Gastroesophageal sphincter (tissue), 4 donors: ENCODE data around the gene HMGN1. TPM values are rescaled to one million over a fixed set of nuclear protein-coding genes. Genes with fewer than 3 reads are reported as not detected.
A peak's percentile ranks its signal among the peaks of the same experiment; 100 is the strongest.

ENCODE experiments used
- ATAC-seq: fragments of 150-250 bp; one replicate; pipeline ENCODE4 v1.9.1; 2016; ENCODE audit warnings: mild to moderate bottlenecking, moderate library complexity
- H3K27ac ChIP-seq, 4 donors: fragments of 200-600 bp; sonication (generic) in 3 of 4; 1 replicate in 3 of 4; 2 replicates in 1 of 4; pipeline ENCODE4 v1.5.1; 2016 to 2019
- H3K27me3 ChIP-seq: fragments of 200-600 bp; sonication (generic); one replicate; pipeline ENCODE4 v1.5.1; 2019
- H3K36me3 ChIP-seq, 2 donors: fragments of 200-600 bp; sonication (generic); one replicate each; pipeline ENCODE4 v1.5.1; 2019; ENCODE audit warnings: control low read depth in 1 of 2
- H3K4me1 ChIP-seq, 3 donors: fragments of 200-600 bp; sonication (generic); 1 replicate in 2 of 3; 2 replicates in 1 of 3; pipeline ENCODE4 v1.5.1; 2016 to 2019; ENCODE audit warnings: control low read depth in 2 of 3
- H3K4me3 ChIP-seq, 2 donors: fragments of 200-600 bp; sonication (generic); one replicate each; pipeline ENCODE4 v1.5.1; 2019; ENCODE audit warnings: mild to moderate bottlenecking in 1 of 2, moderate library complexity in 1 of 2
- H3K9me3 ChIP-seq, 3 donors: fragments of 200-600 bp; sonication (generic); one replicate each; pipeline ENCODE4 v1.5.1; 2017 to 2019; ENCODE audit warnings: control low read depth in 2 of 3
- EP300 ChIP-seq: sonication (generic); formaldehyde crosslinking; IDR thresholded peaks from one replicate; pipeline ENCODE4 v1.6.1; 2017; ENCODE audit warnings: antibody characterized with exemption, mild to moderate bottlenecking
- POLR2A ChIP-seq, 2 donors: fragments of 450-650 bp; IDR thresholded peaks; one replicate each; pipeline ENCODE4 v1.6.1; 2017; ENCODE audit warnings: antibody characterized with exemption in 2 of 2, mild to moderate bottlenecking in 2 of 2, moderate library complexity in 1 of 2
- POLR2AphosphoS5 ChIP-seq: sonication (generic); formaldehyde crosslinking; IDR thresholded peaks from one replicate; pipeline ENCODE4 v1.6.1; 2017; ENCODE audit warnings: antibody characterized with exemption
- WGBS, 2 donors: methylation state at CpG; one replicate each; pipeline ENCODE4 v1.1.5; 2018; ENCODE audit warnings: low coverage in 1 of 2; 5-methylcytosine and 5-hydroxymethylcytosine counted together
- total RNA-seq, 4 donors: library from RNA; depleted of rRNA; stranded (reverse); fragments of >200 nt; gene quantifications; one replicate each; pipeline ENCODE4 v1.1.0, GENCODE V29; 2016
- TF ChIP-seq, protein P1 (sequence below), 4 experiments: fragments of 200-600 bp in 2 of 4; fragments of 450-650 bp in 2 of 4; sonication (generic) in 1 of 4; IDR thresholded peaks; one replicate each; pipeline ENCODE4 v1.5.1; 2017 to 2019; ENCODE audit warnings: antibody characterized with exemption in 4 of 4, mild to moderate bottlenecking in 2 of 4, moderate library complexity in 2 of 4

The HMGN1 gene
- total RNA-seq, 4 donors from 2014 or later = 69.0 to 117 (median 80.8) TPM

DNA sequence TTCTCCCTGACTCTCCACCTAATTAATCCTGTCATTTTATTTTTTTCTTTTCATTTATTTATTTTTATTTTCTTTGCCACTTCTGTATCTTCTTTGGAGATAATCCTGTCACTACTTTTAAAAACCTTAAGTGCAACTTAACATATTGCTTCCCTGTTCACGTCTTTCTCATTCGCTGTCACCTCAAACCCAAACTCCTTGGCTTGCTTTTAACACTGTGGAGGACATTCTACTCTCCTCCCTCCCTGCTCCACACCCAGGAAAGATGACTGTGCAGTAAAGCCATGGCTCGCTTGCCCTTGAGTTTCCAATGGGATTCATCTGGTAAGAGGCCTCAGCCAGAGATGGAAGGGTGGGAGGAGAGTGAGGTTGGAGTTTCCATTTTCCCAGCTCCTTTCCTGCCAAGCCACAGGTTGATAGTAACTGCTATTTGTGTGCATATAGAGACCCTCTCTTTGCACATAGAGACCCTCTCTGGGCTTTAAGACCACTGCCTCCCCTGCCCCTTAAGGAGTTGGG is 29.0 kb downstream of the HMGN1 start:
- WGBS, 2 donors = 24 to 35% methylated on average over 3 of the region's 3 CpGs
- Histone ChIP-seq H3K4me3 (no peak overlapping the region), H3K9me3 (no peaks in the 10 kb centered on the region), H3K27me3 (no peaks in the 10 kb centered on the region), H3K4me1 (peaks cover 5 to 67% (median 15%) of the 10 kb centered on the region in 3 donors), H3K27ac (peak overlapping the region; percentile 79 to 97 (median 86)), H3K36me3 (no peaks in the 10 kb centered on the region)
- peak; percentile 68 for ATAC-seq
- TF ChIP-seq, protein P1, sequence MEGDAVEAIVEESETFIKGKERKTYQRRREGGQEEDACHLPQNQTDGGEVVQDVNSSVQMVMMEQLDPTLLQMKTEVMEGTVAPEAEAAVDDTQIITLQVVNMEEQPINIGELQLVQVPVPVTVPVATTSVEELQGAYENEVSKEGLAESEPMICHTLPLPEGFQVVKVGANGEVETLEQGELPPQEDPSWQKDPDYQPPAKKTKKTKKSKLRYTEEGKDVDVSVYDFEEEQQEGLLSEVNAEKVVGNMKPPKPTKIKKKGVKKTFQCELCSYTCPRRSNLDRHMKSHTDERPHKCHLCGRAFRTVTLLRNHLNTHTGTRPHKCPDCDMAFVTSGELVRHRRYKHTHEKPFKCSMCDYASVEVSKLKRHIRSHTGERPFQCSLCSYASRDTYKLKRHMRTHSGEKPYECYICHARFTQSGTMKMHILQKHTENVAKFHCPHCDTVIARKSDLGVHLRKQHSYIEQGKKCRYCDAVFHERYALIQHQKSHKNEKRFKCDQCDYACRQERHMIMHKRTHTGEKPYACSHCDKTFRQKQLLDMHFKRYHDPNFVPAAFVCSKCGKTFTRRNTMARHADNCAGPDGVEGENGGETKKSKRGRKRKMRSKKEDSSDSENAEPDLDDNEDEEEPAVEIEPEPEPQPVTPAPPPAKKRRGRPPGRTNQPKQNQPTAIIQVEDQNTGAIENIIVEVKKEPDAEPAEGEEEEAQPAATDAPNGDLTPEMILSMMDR (IDR thresholded peaks at IDR 0.05) = no peak
- TF ChIP-seq EP300 = no peak
- TF ChIP-seq POLR2AphosphoS5 = no peak
- no peak for TF ChIP-seq POLR2A (IDR thresholded peaks at IDR 0.05)

DNA sequence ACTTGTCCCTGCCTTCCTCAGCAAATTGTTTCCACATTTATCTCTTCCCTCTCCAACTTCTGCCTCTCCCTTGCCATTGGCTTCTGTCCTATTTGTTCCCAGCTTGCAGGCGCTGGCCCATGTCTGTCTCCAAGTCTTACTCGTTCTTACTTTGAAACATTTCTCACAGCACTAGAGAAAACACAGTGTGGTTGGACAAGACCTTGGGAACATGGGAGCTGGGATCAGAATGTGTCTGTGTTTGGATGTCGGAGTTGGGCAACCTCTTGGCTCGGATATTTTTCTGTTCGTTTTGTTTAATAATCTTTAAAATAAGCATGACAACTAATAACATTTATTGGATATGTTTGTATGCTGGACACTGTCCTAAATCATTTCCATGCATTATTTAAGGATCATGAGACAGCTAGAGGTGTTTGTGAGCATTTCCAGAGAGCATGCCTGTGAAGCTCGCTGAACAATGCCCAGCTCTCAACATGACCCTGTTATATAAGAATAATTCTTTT is 29.6 kb downstream of the HMGN1 start:
- H3K4me1 ChIP-seq = peaks cover 5 to 73% (median 18%) of the 10 kb centered on the region in 3 donors
- ATAC-seq = peak; percentile 92
- peak overlapping the region; percentile 79 to 97 (median 86) for H3K27ac ChIP-seq
- no peaks in the 10 kb centered on the region for H3K9me3 ChIP-seq
- WGBS, 2 donors = 8 to 19% methylated on average over 4 to 6 of the region's 6 CpGs
- no peak overlapping the region for H3K4me3 ChIP-seq
- no peaks in the 10 kb centered on the region for H3K36me3 ChIP-seq
- H3K27me3 ChIP-seq = no peaks in the 10 kb centered on the region
- TF ChIP-seq EP300 (peak; percentile 22), POLR2AphosphoS5 (peak; percentile 73), POLR2A (IDR thresholded peaks at IDR 0.05) (no peak)

DNA sequence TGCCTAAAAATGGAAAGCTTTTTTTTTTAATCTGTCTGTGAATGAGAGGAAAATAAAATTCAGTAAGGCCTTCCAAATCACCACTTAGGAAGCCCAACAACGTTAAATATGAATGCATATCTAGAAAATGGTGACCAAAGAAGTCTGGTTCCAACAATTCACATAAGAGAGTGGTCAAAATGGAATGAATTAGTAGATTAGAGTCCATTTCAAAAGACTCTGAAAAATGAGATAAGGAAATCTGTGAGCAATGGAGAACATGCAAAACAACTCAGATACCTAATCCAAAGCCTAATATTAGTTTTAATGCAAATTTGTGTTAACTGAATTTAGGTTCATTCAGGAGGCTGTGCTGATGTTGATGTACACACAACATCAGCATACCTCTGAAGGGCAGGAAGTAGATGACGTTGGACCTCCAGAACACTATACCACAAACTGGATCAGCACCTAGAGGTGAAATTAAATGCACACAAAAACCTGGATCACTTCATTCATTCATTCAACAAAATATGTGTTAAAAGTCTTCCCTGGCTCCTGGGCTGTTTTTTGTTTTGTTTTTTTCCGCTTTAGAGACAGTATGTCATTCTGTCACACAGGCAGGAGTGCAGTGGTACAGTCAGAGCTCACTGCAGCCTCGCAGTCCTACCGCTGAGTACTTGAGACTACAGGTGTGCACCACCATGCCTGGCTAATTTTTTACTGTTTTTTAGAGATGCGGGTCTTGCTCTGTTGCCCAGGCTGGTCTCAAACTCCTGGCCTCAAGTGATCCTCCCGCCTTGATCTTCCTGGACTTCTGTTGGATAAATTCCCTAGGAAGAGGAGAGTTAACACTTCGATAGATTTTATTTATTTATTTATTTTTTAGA is 30.6 kb downstream of the HMGN1 start:
- peaks cover 5 to 74% (median 18%) of the 10 kb centered on the region in 3 donors for H3K4me1 ChIP-seq
- H3K27me3 ChIP-seq = no peaks in the 10 kb centered on the region
- H3K27ac ChIP-seq = peak overlapping the region; percentile 79 to 86 (median 84)
- H3K36me3 ChIP-seq = no peaks in the 10 kb centered on the region
- ATAC-seq = no peak
- H3K4me3 ChIP-seq = no peak overlapping the region
- TF ChIP-seq POLR2AphosphoS5 = no peak
- TF ChIP-seq, protein P1 (IDR thresholded peaks at IDR 0.05) = no peak
- TF ChIP-seq POLR2A (IDR thresholded peaks at IDR 0.05) = no peak
- TF ChIP-seq EP300 = no peak
- WGBS, 2 donors = 53 to 64% methylated on average over 7 to 8 of the region's 8 CpGs
- H3K9me3 ChIP-seq = no peaks in the 10 kb centered on the region

DNA sequence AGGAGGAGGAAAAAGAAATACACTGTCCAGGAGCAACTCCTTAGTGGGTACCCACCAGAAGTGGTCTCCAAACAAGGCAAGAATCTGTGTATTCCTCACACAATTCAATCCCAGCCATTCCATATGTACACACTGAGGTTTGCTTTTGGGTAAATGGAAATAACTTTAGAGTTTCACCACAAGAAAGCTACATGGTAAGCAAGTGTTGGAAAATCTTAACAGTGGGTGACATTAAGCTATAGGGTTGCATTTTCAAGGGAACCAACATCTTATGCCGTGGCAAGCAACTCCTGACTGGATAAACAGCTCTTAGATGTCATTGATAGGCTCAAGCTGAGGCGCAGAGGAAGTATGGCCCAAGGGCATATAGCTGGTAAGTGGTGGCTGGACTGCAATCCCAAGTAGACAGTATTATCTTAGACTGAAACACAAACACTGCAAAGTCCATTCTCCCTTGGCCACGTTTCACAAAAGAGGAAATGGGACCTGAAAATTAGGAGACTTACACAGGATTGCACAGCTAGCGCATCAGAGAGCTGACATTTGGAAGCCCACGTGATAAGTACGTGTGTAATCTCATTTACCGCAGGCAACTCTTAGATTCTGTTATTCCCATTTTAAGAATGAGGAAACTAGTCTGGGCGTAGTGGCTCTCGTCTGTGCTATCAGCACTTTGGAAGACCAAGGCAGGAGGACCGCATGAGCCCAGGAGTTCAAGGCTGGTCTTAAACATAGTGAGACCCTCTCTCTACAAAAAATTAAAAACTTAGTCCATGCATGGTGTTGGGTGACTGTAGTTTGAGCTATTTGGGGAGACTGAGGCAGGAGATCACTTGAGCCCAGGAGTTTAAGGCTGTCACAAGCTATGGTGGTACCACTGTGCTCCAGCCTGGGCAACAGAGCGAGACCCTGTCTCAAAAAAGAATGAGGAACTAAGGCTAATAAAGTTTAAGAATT is 31.5 kb downstream of the HMGN1 start:
- Histone ChIP-seq H3K36me3 (no peaks in the 10 kb centered on the region), H3K4me3 (no peak overlapping the region), H3K27ac (peak overlapping the region in 3 of 4 donors; percentile 27 to 85 (median 30)), H3K4me1 (peaks cover 5 to 74% (median 18%) of the 10 kb centered on the region in 3 donors), H3K27me3 (no peaks in the 10 kb centered on the region), H3K9me3 (no peaks in the 10 kb centered on the region)
- 52 to 71% methylated on average over 8 to 10 of the region's 11 CpGs for WGBS, 2 donors
- no peak for ATAC-seq
- TF ChIP-seq, protein P1 (IDR thresholded peaks at IDR 0.05) = no peak

DNA sequence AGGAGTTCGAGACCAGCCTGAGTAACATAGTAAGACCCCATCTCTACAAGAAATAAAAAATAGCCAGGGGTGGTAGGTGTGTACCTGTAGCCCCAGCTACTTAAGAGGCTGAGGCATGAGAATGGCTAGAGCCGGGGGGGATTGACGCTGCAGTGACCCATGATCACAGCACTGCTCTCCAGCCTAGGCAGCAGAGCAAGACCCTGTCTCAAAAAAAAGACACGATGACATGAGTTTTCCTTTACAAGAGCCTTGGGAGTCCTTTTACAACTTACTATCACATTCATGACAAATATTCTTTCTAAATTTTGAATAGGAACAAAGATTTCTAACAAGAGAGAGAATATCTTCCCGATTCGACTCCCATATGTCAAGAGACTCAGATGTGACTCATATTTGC is 32.2 kb downstream of the HMGN1 start:
- Histone ChIP-seq H3K27ac (peak overlapping the region in 3 of 4 donors; percentile 27 to 85 (median 30)), H3K27me3 (no peaks in the 10 kb centered on the region), H3K36me3 (no peaks in the 10 kb centered on the region), H3K9me3 (no peaks in the 10 kb centered on the region), H3K4me3 (no peak overlapping the region), H3K4me1 (peaks cover 5 to 79% (median 22%) of the 10 kb centered on the region in 3 donors)
- WGBS, 2 donors = 69 to 78% methylated on average over 3 to 6 of the region's 6 CpGs
- TF ChIP-seq, protein P1 (IDR thresholded peaks at IDR 0.05) = no peak
- TF ChIP-seq POLR2AphosphoS5 = no peak
- no peak for TF ChIP-seq POLR2A (IDR thresholded peaks at IDR 0.05)
- TF ChIP-seq EP300 = no peak
- ATAC-seq = no peak
